K562 (cell line): ENCODE results near the gene TCHP. TPM values are rescaled to one million over a fixed set of nuclear protein-coding genes. Genes with fewer than 3 reads are reported as not detected.
A peak's percentile ranks its signal among the peaks of the same experiment; 100 is the strongest.

Source experiments
- ARID1B ChIP-seq: fragments of 450-650 bp; IDR thresholded peaks from 2 replicates; pipeline ENCODE4 v1.6.1; 2016; ENCODE audit warnings: antibody characterized with exemption, mild to moderate bottlenecking, inconsistent platforms
- C11orf30 ChIP-seq: fragments of 450-650 bp; IDR thresholded peaks from 2 replicates; pipeline ENCODE4 v1.6.1; 2016; ENCODE audit warnings: low read depth, mild to moderate bottlenecking
- CBX5 ChIP-seq: IDR thresholded peaks from 2 replicates; pipeline ENCODE4 v1.6.1; 2014; ENCODE audit warnings: low read depth, borderline replicate concordance
- MCM2 ChIP-seq: fragments of 450-650 bp; IDR thresholded peaks from 2 replicates; pipeline ENCODE4 v1.6.1; 2017; ENCODE audit warnings: low read depth, mild to moderate bottlenecking
- NCOA6 ChIP-seq: fragments of 450-650 bp; IDR thresholded peaks from 2 replicates; pipeline ENCODE4 v1.6.1; 2017; ENCODE audit warnings: mild to moderate bottlenecking
- NFIC ChIP-seq: fragments of 450-650 bp; IDR thresholded peaks from 2 replicates; pipeline ENCODE4 v1.6.1; 2017; ENCODE audit warnings: mild to moderate bottlenecking, inconsistent platforms
- PRDM10 ChIP-seq: fragments of 450-650 bp; IDR thresholded peaks from 2 replicates; pipeline ENCODE4 v1.6.1; 2018; ENCODE audit not compliant: partially characterized antibody
- PTBP1 ChIP-seq: fragments of 200-400 bp; formaldehyde crosslinking; IDR thresholded peaks from 2 replicates; pipeline ENCODE4 v1.6.1; 2017; ENCODE audit warnings: low read depth, low read length
- RHOXF2B ChIP-seq: fragments of 250-450 bp; sonication (Bioruptor Pico); conservative IDR thresholded peaks from 2 replicates; pipeline ENCODE4 v1.5.1; 2021
- TAL1 ChIP-seq: fragments of 450-650 bp; IDR thresholded peaks from 2 replicates; pipeline ENCODE4 v1.6.1; 2016; ENCODE audit warnings: mild to moderate bottlenecking
- TGIF2 ChIP-seq: sonication (generic); formaldehyde crosslinking; IDR thresholded peaks from 2 replicates; pipeline ENCODE4 v1.8.1; 2022; ENCODE audit warnings: mild to moderate bottlenecking, missing genetic modification reagents, moderate library complexity
- TSHZ1 ChIP-seq: fragments of 250-450 bp; sonication (Bioruptor Pico); IDR thresholded peaks from 2 replicates; pipeline ENCODE4 v1.4.0; 2020; ENCODE audit warnings: mild to moderate bottlenecking, moderate library complexity
- VEZF1 ChIP-seq: fragments of 200-800 bp; sonication (Bioruptor generic); IDR thresholded peaks from 2 replicates; pipeline ENCODE4 v1.6.1; 2017; ENCODE audit warnings: missing genetic modification characterization, missing compliant biosample characterization
- XRCC4 ChIP-seq: IDR thresholded peaks from one replicate; pipeline ENCODE4 v1.6.1; 2011; ENCODE audit not compliant: insufficient read depth, insufficient read length; ENCODE audit errors: extremely low read depth
- ZBTB17 ChIP-seq: fragments of 450-650 bp; formaldehyde crosslinking; IDR thresholded peaks from 2 replicates; pipeline ENCODE4 v1.4.0; 2020; ENCODE audit warnings: mild to moderate bottlenecking
- ZBTB5 ChIP-seq: fragments of 450-650 bp; IDR thresholded peaks from 2 replicates; pipeline ENCODE4 v1.6.1; 2017; ENCODE audit warnings: antibody characterized with exemption
- ZNF146 ChIP-seq: IDR thresholded peaks from one replicate; pipeline ENCODE4 v1.6.1; 2018; ENCODE audit warnings: missing compliant biosample characterization; ENCODE audit not compliant: unreplicated experiment
- ZNF324 ChIP-seq: fragments of 250-450 bp; sonication (Bioruptor Pico); IDR thresholded peaks from 2 replicates; pipeline ENCODE4 v1.4.0; 2020; ENCODE audit warnings: mild to moderate bottlenecking
- polyA plus RNA-seq, 8 experiments: library from polyadenylated mRNA; depleted of rRNA in 4 of 8; stranded (reverse) in 5 of 8; unstranded in 3 of 8; fragments of >200 nt; fragmentation: Nextera tagmentation in 2 of 8; fragmentation: Illumina TruSeq in 1 of 8; extraction: Ambion mirVana in 2 of 8; extraction: Trizol in 1 of 8; gene quantifications; 2 replicates each; pipeline versions ENCODE4 v1.2.1 to v1.2.3, GENCODE V29; 2011 to 2014; ENCODE audit warnings: inconsistent platforms in 1 of 8, missing spikeins in 1 of 8
- total RNA-seq, 7 experiments: library from RNA; depleted of rRNA in 6 of 7; stranded (reverse); fragments of >200 nt in 6 of 7; fragmentation: Illumina TruSeq in 2 of 7; extraction: Trizol in 2 of 7; gene quantifications; 2 replicates each; pipeline versions ENCODE4 v1.2.1 to v1.2.3, GENCODE V29; 2011 to 2021; ENCODE audit warnings: low replicate concordance in 1 of 7

Gene TCHP
- total and polyA plus RNA-seq, 9 of the 15 experiments (the other 6 are each of a cell fraction or from before 2014, with no cell fraction given): 3.4 to 30.4 (median 19.7) TPM

GRCh38 chr12:109892165-109892715 lies 7.8 kb upstream of the TCHP start (continued):
- TF ChIP-seq NCOA6 (no peak), VEZF1 (no peak), ARID1B (peak; percentile 29; the same call in 1 of the 2 replicates), ZBTB17 (CRISPR knock-in tag) (no peak), NFIC (peak; percentile 78), ZNF146 (no peak), C11orf30 (no peak), ZBTB5 (no peak), TAL1 (peak; percentile 35; the same call in 1 of the 2 replicates), PTBP1 (no peak), PRDM10 (no peak), TGIF2 (CRISPR knock-in tag) (no peak), TSHZ1 (CRISPR knock-in tag) (no peak), RHOXF2B (CRISPR knock-in tag) (no peak), MCM2 (no peak), XRCC4 (no peak), ZNF324 (CRISPR knock-in tag) (no peak), CBX5 (no peak)
